Activated CD8-positive, alpha-beta T cell treated with anti-CD3 and anti-CD28 coated beads, Interleukin-2, amount 10 ng/mL, durations not matched to agents 7 days and 5 days (primary cell): ENCODE results near the gene GSK3B. TPM values are rescaled to one million over a fixed set of nuclear protein-coding genes. Genes with fewer than 3 reads are reported as not detected.

Experiments
- ATAC-seq: fragments of 150-1000 bp; cut with Tn5 transposase; one replicate; pipeline ENCODE4 v1.10.0; 2021; ENCODE audit warnings: moderate library complexity
- CTCF ChIA-PET: fragments of 350-600 bp; sonication (Branson Sonifier 250); formaldehyde crosslinking; loops from one replicate; lab custom pipeline; 2021; ENCODE audit warnings: antibody characterized with exemption; lab: Charles Lee
- POLR2A ChIA-PET: fragments of 350-600 bp; sonication (Branson Sonifier 250); formaldehyde crosslinking; loops from one replicate; lab custom pipeline; 2021; ENCODE audit warnings: antibody characterized with exemption; lab: Charles Lee
- DNase-seq: peaks from one replicate; pipeline ENCODE4 v3.0.0-alpha.2; 2020
- H3K27ac Mint-ChIP-seq: one replicate; pipeline ENCODE4 v1.8.0; 2021; ENCODE audit warnings: mild to moderate bottlenecking, mixed read lengths
- H3K27me3 Mint-ChIP-seq: one replicate; pipeline ENCODE4 v1.8.0; 2021; ENCODE audit warnings: low read depth, mixed read lengths
- H3K36me3 Mint-ChIP-seq: one replicate; pipeline ENCODE4 v1.8.0; 2021; ENCODE audit warnings: low read depth, mixed read lengths
- H3K4me1 Mint-ChIP-seq: one replicate; pipeline ENCODE4 v1.8.0; 2021; ENCODE audit warnings: low read depth, mixed read lengths
- H3K4me3 Mint-ChIP-seq: one replicate; pipeline ENCODE4 v1.8.0; 2021; ENCODE audit warnings: mild to moderate bottlenecking, mixed read lengths
- H3K9me3 Mint-ChIP-seq: one replicate; pipeline ENCODE4 v1.8.0; 2022; ENCODE audit warnings: mixed read lengths; ENCODE audit not compliant: insufficient read depth
- total RNA-seq, 2 experiments: library from RNA; stranded (reverse); gene quantifications; one replicate each; pipeline ENCODE4 v1.2.3, GENCODE V29; 2021

Gene GSK3B
- total RNA-seq, 2 experiments from 2014 or later: 40.0 to 43.0 TPM

- H3K9me3 Mint-ChIP-seq: no peaks in the 10 kb centered on the region
- H3K27ac Mint-ChIP-seq: peak overlapping the region; percentile 76
- no peaks in the 10 kb centered on the region for H3K36me3 Mint-ChIP-seq
- H3K4me3 Mint-ChIP-seq: peak overlapping the region; percentile 76
- POLR2A ChIA-PET: interaction anchor here (0.5 to 1.4 kb wide), 2 partner anchors 38 to 286 kb away, joined by 3 to 5 read pairs; no protein-coding TSS in a partner anchor
- peaks cover 5% of the 10 kb centered on the region for H3K27me3 Mint-ChIP-seq
- peaks cover 17% of the 10 kb centered on the region for H3K4me1 Mint-ChIP-seq
- ATAC-seq (peak; percentile 6), DNase-seq (no peak)
- CTCF ChIA-PET: interaction anchor here (0.7 to 2.1 kb wide), 6 partner anchors 10 to 609 kb away, joined by 3 to 7 read pairs (median 3); no protein-coding TSS in a partner anchor
Observed at GRCh38 chr3:119809249-119810017, 284.8 kb downstream of the GSK3B start.

- Mint-ChIP-seq H3K4me3 (no peak overlapping the region), H3K36me3 (no peaks in the 10 kb centered on the region), H3K4me1 (peaks cover 17% of the 10 kb centered on the region), H3K27ac (no peak overlapping the region), H3K9me3 (no peaks in the 10 kb centered on the region), H3K27me3 (peaks cover 5% of the 10 kb centered on the region)
- CTCF ChIA-PET: interaction anchor here (2.1 kb wide), 1 partner anchor 608 kb away, joined by 7 read pairs; no protein-coding TSS in a partner anchor
- POLR2A ChIA-PET: interaction anchor here (0.5 to 0.6 kb wide), 2 partner anchors 37 to 287 kb away, joined by 3 read pairs; no protein-coding TSS in a partner anchor
- DNase-seq: no peak
- ATAC-seq: no peak
Observed at GRCh38 chr3:119808843-119809242, 285.4 kb downstream of the GSK3B start.

GRCh38 chr3:119808244-119808643 is 286.0 kb downstream of the GSK3B start:
- DNase-seq: no peak
- Mint-ChIP-seq H3K4me3 (no peak overlapping the region), H3K9me3 (no peaks in the 10 kb centered on the region), H3K27me3 (peaks cover 5% of the 10 kb centered on the region), H3K36me3 (no peaks in the 10 kb centered on the region), H3K27ac (no peak overlapping the region), H3K4me1 (peaks cover 17% of the 10 kb centered on the region)
- CTCF ChIA-PET: interaction anchor here (2.1 kb wide), 1 partner anchor 608 kb away, joined by 7 read pairs; no protein-coding TSS in a partner anchor
- ATAC-seq: no peak
- POLR2A ChIA-PET: interaction anchor here (0.6 kb wide), 1 partner anchor 288 kb away, joined by 3 read pairs; no protein-coding TSS in a partner anchor

- no peak overlapping the region for H3K27ac Mint-ChIP-seq
- no peaks in the 10 kb centered on the region for H3K9me3 Mint-ChIP-seq
- H3K4me3 Mint-ChIP-seq: no peak overlapping the region
- no peaks in the 10 kb centered on the region for H3K36me3 Mint-ChIP-seq
- no peak for DNase-seq
- H3K4me1 Mint-ChIP-seq: no peaks in the 10 kb centered on the region
- ChIA-PET POLR2A (interaction anchor here (0.6 to 0.9 kb wide), 2 partner anchors 21 to 25 kb away, joined by 4 to 6 read pairs; no protein-coding TSS in a partner anchor), CTCF (no interaction called here)
- peaks cover 18% of the 10 kb centered on the region for H3K27me3 Mint-ChIP-seq
- ATAC-seq: no peak
Observed at GRCh38 chr3:119800844-119801243, 293.4 kb downstream of the GSK3B start.

GRCh38 chr3:119796785-119797184 is 297.5 kb downstream of the GSK3B start:
- POLR2A ChIA-PET: no interaction called here
- no peaks in the 10 kb centered on the region for H3K36me3 Mint-ChIP-seq
- H3K9me3 Mint-ChIP-seq: no peaks in the 10 kb centered on the region
- ATAC-seq: no peak
- CTCF ChIA-PET: no interaction called here
- no peak overlapping the region for H3K27ac Mint-ChIP-seq
- H3K4me3 Mint-ChIP-seq: no peak overlapping the region
- DNase-seq: no peak
- H3K27me3 Mint-ChIP-seq: peaks cover 18% of the 10 kb centered on the region
- no peaks in the 10 kb centered on the region for H3K4me1 Mint-ChIP-seq

GRCh38 chr3:119796368-119796767 is 297.9 kb downstream of the GSK3B start:
- ChIA-PET POLR2A (no interaction called here), CTCF (no interaction called here)
- no peak overlapping the region for H3K4me3 Mint-ChIP-seq
- H3K36me3 Mint-ChIP-seq: no peaks in the 10 kb centered on the region
- H3K9me3 Mint-ChIP-seq: no peaks in the 10 kb centered on the region
- no peak overlapping the region for H3K27ac Mint-ChIP-seq
- H3K27me3 Mint-ChIP-seq: peaks cover 18% of the 10 kb centered on the region
- DNase-seq (no peak), ATAC-seq (no peak)
- H3K4me1 Mint-ChIP-seq: no peaks in the 10 kb centered on the region

GRCh38 chr3:119795849-119796248 is 298.4 kb downstream of the GSK3B start:
- no peaks in the 10 kb centered on the region for H3K4me1 Mint-ChIP-seq

GRCh38 chr3:119794971-119795612 is 299.2 kb downstream of the GSK3B start:
- H3K4me1 Mint-ChIP-seq: no peaks in the 10 kb centered on the region
- H3K36me3 Mint-ChIP-seq: no peaks in the 10 kb centered on the region
- ChIA-PET POLR2A (no interaction called here), CTCF (no interaction called here)
- peaks cover 14% of the 10 kb centered on the region for H3K27me3 Mint-ChIP-seq
- peaks cover 3% of the 10 kb centered on the region for H3K9me3 Mint-ChIP-seq
- H3K27ac Mint-ChIP-seq: no peak overlapping the region
- ATAC-seq: no peak
- no peak overlapping the region for H3K4me3 Mint-ChIP-seq
- no peak for DNase-seq

More at GRCh38 chr3:119795849-119796248, 298.4 kb downstream of the GSK3B start:
- peaks cover 18% of the 10 kb centered on the region for H3K27me3 Mint-ChIP-seq
- ChIA-PET CTCF (no interaction called here), POLR2A (no interaction called here)
- H3K27ac Mint-ChIP-seq: no peak overlapping the region
- H3K4me3 Mint-ChIP-seq: no peak overlapping the region
- no peak for DNase-seq
- no peaks in the 10 kb centered on the region for H3K36me3 Mint-ChIP-seq
- no peak for ATAC-seq
- H3K9me3 Mint-ChIP-seq: no peaks in the 10 kb centered on the region

GRCh38 chr3:119794401-119794800 is 299.8 kb downstream of the GSK3B start:
- peaks cover 5% of the 10 kb centered on the region for H3K9me3 Mint-ChIP-seq
- ATAC-seq: no peak
- H3K4me1 Mint-ChIP-seq: no peaks in the 10 kb centered on the region
- POLR2A ChIA-PET: no interaction called here
- CTCF ChIA-PET: no interaction called here
- DNase-seq: no peak
- no peak overlapping the region for H3K27ac Mint-ChIP-seq
- peaks cover 11% of the 10 kb centered on the region for H3K27me3 Mint-ChIP-seq
- H3K4me3 Mint-ChIP-seq: no peak overlapping the region
- no peaks in the 10 kb centered on the region for H3K36me3 Mint-ChIP-seq

- DNase-seq (no peak), ATAC-seq (no peak)
- H3K36me3 Mint-ChIP-seq: no peaks in the 10 kb centered on the region
- peaks cover 5% of the 10 kb centered on the region for H3K9me3 Mint-ChIP-seq
- CTCF ChIA-PET: no interaction called here
- no peak overlapping the region for H3K4me3 Mint-ChIP-seq
- no peaks in the 10 kb centered on the region for H3K4me1 Mint-ChIP-seq
- H3K27ac Mint-ChIP-seq: no peak overlapping the region
- POLR2A ChIA-PET: no interaction called here
- H3K27me3 Mint-ChIP-seq: peaks cover 5% of the 10 kb centered on the region
Observed at GRCh38 chr3:119792270-119792669, 302.0 kb downstream of the GSK3B start.

- peaks cover 5% of the 10 kb centered on the region for H3K9me3 Mint-ChIP-seq
- ChIA-PET CTCF (no interaction called here), POLR2A (no interaction called here)
- DNase-seq: no peak
- ATAC-seq: no peak
- no peaks in the 10 kb centered on the region for H3K27me3 Mint-ChIP-seq
- no peaks in the 10 kb centered on the region for H3K36me3 Mint-ChIP-seq
- H3K4me3 Mint-ChIP-seq: no peak overlapping the region
- H3K4me1 Mint-ChIP-seq: no peaks in the 10 kb centered on the region
- no peak overlapping the region for H3K27ac Mint-ChIP-seq
Observed at GRCh38 chr3:119790369-119790768, 303.9 kb downstream of the GSK3B start.

- DNase-seq (no peak), ATAC-seq (no peak)
- no peaks in the 10 kb centered on the region for H3K27me3 Mint-ChIP-seq
- H3K4me3 Mint-ChIP-seq: no peak overlapping the region
- CTCF ChIA-PET: no interaction called here
- peaks cover 3% of the 10 kb centered on the region for H3K4me1 Mint-ChIP-seq
- H3K27ac Mint-ChIP-seq: no peak overlapping the region
- POLR2A ChIA-PET: no interaction called here
- peaks cover 5% of the 10 kb centered on the region for H3K9me3 Mint-ChIP-seq
- H3K36me3 Mint-ChIP-seq: no peaks in the 10 kb centered on the region
Observed at GRCh38 chr3:119786409-119786808, 307.8 kb downstream of the GSK3B start.
